Activated CD8-positive, alpha-beta memory T cell treated with anti-CD3 and anti-CD28 coated beads for 4 hours (primary cell): ENCODE results near the gene CAPNS2.
"Not testable (repeated sequence)": the region's sequence is repeated elsewhere in the genome, so short reads cannot be mapped to it uniquely, and the experiment has no call there.

Experiments used
- DNase-seq, 2 donors: peaks; one replicate each; pipeline ENCODE4 v3.0.0-alpha.2; 2020; ENCODE audit warnings: low read depth in 2 of 2

Gene CAPNS2

GRCh38 chr16:55568207-55568606, 1.7 kb downstream of the CAPNS2 start:
- DNase-seq = no peak

GRCh38 chr16:55569025-55569424, 2.5 kb downstream of the CAPNS2 start:
- no peak for DNase-seq

- DNase-seq = no peak
Observed at GRCh38 chr16:55570159-55570558, 3.7 kb downstream of the CAPNS2 start.

- DNase-seq = no peak
Observed at GRCh38 chr16:55571191-55571897, 4.9 kb downstream of the CAPNS2 start.

GRCh38 chr16:55572439-55572838, 6.0 kb downstream of the CAPNS2 start:
- no peak for DNase-seq

- no peak for DNase-seq
Observed at GRCh38 chr16:55574811-55575210, 8.3 kb downstream of the CAPNS2 start.

GRCh38 chr16:55575496-55575895, 9.0 kb downstream of the CAPNS2 start:
- no peak for DNase-seq

- no peak for DNase-seq
Observed at GRCh38 chr16:55576384-55576783, 9.9 kb downstream of the CAPNS2 start.

- no peak for DNase-seq
Observed at GRCh38 chr16:55577887-55578286, 11.4 kb downstream of the CAPNS2 start.

GRCh38 chr16:55585631-55586030, 19.1 kb downstream of the CAPNS2 start:
- DNase-seq = no peak

GRCh38 chr16:55588799-55589198, 22.3 kb downstream of the CAPNS2 start:
- DNase-seq = no peak

- no peak for DNase-seq
Observed at GRCh38 chr16:55592306-55592705, 25.8 kb downstream of the CAPNS2 start.

GRCh38 chr16:55597928-55598327, 31.4 kb downstream of the CAPNS2 start:
- no peak for DNase-seq

- DNase-seq = no peak
Observed at GRCh38 chr16:55605754-55606336, 39.4 kb downstream of the CAPNS2 start.

- DNase-seq = no peak
Observed at GRCh38 chr16:55613613-55614335, 47.3 kb downstream of the CAPNS2 start.

- DNase-seq = no peak
Observed at GRCh38 chr16:55615071-55615470, 48.6 kb downstream of the CAPNS2 start.

GRCh38 chr16:55615670-55616069, 49.2 kb downstream of the CAPNS2 start:
- not testable (repeated sequence) for DNase-seq
